ENCODE results near the gene MCFD2. TPM values are rescaled to one million over a fixed set of nuclear protein-coding genes. Genes with fewer than 3 reads are reported as not detected.

The MCFD2 gene
- total RNA-seq, 1 donor from 2014 or later, result 104 TPM

DNA sequence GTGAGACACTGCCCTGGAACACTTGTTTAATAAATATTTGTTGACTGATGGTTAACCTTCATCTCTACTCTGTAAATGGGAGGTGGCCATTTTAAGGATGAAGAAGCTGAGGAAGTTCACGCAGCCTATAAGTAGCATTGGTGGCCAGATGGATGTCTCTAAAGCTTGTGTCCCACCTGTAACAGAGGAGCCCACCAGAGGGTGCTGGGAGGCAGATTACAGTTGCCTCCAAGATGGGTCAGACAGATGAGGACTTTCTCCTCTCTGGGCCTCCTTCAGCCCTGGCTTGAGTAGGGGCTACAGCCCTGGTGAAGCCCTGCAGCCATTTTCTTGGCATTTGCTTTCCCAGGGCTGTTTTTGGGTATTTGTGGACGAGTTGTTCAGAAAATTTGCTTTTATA, 45.0 kb upstream of the MCFD2 start:
- DNase-seq, result no peak
- ATAC-seq, result no peak
- intact Hi-C loops (cut with DNase I), result no loop called here
- TF ChIP-seq, protein P1, sequence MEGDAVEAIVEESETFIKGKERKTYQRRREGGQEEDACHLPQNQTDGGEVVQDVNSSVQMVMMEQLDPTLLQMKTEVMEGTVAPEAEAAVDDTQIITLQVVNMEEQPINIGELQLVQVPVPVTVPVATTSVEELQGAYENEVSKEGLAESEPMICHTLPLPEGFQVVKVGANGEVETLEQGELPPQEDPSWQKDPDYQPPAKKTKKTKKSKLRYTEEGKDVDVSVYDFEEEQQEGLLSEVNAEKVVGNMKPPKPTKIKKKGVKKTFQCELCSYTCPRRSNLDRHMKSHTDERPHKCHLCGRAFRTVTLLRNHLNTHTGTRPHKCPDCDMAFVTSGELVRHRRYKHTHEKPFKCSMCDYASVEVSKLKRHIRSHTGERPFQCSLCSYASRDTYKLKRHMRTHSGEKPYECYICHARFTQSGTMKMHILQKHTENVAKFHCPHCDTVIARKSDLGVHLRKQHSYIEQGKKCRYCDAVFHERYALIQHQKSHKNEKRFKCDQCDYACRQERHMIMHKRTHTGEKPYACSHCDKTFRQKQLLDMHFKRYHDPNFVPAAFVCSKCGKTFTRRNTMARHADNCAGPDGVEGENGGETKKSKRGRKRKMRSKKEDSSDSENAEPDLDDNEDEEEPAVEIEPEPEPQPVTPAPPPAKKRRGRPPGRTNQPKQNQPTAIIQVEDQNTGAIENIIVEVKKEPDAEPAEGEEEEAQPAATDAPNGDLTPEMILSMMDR (IDR thresholded peaks at IDR 0.05), result no peak
- no peak overlapping the region for H3K27ac ChIP-seq
- no peaks in the 10 kb centered on the region for H3K27me3 ChIP-seq
- no peak overlapping the region for H3K4me3 ChIP-seq
- H3K36me3 ChIP-seq, result peaks cover 43% of the 10 kb centered on the region
- peaks cover 11% of the 10 kb centered on the region for H3K4me1 ChIP-seq
- H3K9me3 ChIP-seq, result no peaks in the 10 kb centered on the region

DNA sequence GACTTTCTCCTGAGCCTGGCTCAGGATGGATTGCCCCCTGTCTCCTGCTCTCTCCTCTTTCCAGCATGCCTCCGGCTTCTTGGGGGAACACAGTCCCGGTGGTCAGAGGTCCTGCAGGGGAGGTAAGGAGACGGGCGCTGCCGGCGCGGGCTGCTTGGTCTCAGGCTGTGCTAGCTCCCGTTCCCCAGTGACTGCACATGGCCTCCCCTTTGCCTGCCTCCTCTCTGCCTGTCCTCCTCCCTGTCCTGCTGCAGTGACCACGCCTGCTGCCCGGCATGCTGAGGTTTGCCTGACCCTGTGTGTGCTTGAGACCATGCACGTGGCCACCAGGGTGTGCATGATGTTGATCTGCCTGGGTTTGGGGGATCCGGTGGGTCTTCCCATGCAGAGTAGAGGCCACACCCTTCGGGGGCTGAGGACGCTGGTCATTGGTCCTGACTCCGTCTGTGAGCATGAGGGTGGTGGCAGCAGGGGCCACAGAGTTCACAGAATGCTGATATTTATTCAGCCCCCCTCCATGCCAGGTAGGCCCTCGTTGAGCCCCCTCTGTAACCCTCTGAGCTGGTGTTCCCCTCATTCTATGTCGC, 42.9 kb upstream of the MCFD2 start:
- Histone ChIP-seq H3K4me1 (peaks cover 8% of the 10 kb centered on the region), H3K27me3 (no peaks in the 10 kb centered on the region), H3K36me3 (peaks cover 50% of the 10 kb centered on the region), H3K27ac (no peak overlapping the region), H3K4me3 (no peak overlapping the region), H3K9me3 (no peaks in the 10 kb centered on the region)
- no peak for DNase-seq
- TF ChIP-seq, protein P1 (IDR thresholded peaks at IDR 0.05), result no peak
- no peak for ATAC-seq
- intact Hi-C loops (cut with DNase I), result no loop called here

DNA sequence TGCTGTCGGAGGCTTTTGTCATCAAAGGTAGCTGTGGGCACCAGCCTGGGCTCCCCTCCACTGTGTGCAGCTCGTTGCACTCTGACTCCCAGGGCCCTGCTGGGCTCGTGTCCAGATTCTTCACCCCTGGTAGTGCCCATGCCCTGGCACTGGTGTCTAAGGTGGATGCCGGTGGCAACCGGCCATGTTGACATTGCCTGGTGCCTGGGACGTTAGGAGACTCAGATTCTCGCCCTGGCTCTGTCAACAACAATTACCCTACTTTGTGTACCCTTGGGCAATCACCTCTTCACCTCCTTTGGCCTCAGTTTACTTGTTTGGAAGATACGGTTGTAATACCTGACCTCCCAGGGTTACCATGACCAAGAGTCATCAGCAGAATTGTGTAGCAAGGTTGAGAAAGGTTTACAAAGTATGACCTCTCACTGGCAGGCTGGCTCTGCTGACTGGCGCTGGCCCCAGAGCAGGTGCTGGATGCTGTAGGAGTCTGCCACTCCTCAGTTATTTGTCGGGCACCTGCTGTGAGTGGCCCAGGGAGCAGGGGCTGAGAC, 41.5 kb upstream of the MCFD2 start:
- Histone ChIP-seq H3K27me3 (no peaks in the 10 kb centered on the region), H3K27ac (no peak overlapping the region), H3K36me3 (peaks cover 64% of the 10 kb centered on the region), H3K9me3 (no peaks in the 10 kb centered on the region), H3K4me3 (no peak overlapping the region), H3K4me1 (peaks cover 8% of the 10 kb centered on the region)
- TF ChIP-seq, protein P1 (IDR thresholded peaks at IDR 0.05), result no peak
- intact Hi-C loops (cut with DNase I), result no loop called here
- ATAC-seq (no peak), DNase-seq (no peak)

DNA sequence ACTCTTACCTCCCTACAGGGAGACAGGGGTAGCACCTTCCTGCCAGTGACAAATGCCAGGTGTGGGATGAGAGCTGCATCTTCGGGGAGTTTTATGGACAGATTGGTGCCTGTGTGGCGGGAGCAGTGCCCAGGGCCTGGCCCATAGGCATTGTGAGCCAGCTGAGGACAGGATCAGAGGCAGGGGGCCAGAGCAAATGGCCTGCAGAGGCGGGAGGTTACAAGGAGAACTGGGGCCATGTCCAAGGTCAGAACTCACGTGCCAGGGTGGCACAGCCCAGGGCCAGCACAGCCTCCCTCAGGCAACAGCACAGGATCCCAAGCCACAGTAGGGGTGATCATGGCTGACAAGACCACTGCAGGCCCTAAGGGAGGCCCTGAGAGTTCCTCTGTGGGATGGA, 40.2 kb upstream of the MCFD2 start:
- ATAC-seq, result no peak
- H3K4me3 ChIP-seq, result no peak overlapping the region
- intact Hi-C loops (cut with DNase I), result no loop called here
- H3K27me3 ChIP-seq, result no peaks in the 10 kb centered on the region
- no peak for DNase-seq
- peak overlapping the region; percentile 58 for H3K27ac ChIP-seq
- TF ChIP-seq, protein P1 (IDR thresholded peaks at IDR 0.05), result no peak
- no peaks in the 10 kb centered on the region for H3K9me3 ChIP-seq
- H3K4me1 ChIP-seq, result peaks cover 8% of the 10 kb centered on the region
- H3K36me3 ChIP-seq, result peaks cover 77% of the 10 kb centered on the region

DNA sequence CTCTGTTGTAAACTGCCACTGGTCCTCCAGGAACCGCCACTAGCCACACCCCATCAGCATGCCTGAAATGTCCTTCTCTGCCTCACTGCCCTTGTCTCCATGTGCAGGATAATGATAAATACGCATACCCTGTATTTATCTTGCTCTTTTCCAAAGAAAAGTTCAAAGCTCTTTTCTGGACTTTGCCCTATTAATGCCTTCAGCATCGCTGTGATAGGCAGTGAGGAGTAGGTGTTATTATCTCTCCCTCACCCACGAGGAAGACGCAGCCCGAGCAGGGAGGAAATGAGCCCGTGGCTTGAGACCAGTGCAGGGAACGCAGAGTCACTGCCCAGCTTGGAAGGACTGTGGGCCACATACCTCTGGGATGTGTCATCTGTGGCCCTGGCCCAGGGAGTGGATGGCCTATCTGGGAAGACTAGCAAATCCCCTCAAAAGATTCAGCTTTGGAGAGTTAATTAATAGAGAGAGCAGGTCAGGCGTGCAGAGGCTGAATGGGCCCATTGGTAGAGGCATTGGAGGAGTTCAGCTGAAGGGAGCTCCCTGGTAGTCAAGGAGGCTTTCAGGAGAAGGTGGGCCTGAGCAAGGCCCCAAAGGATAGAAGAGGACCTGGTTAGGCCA, 39.5 kb upstream of the MCFD2 start:
- Histone ChIP-seq H3K4me1 (peaks cover 9% of the 10 kb centered on the region), H3K9me3 (no peaks in the 10 kb centered on the region), H3K36me3 (peaks cover 75% of the 10 kb centered on the region), H3K4me3 (no peak overlapping the region), H3K27ac (peak overlapping the region; percentile 58), H3K27me3 (no peaks in the 10 kb centered on the region)
- TF ChIP-seq, protein P1 (IDR thresholded peaks at IDR 0.05), result no peak
- no peak for DNase-seq
- intact Hi-C loops (cut with DNase I), result no loop called here
- ATAC-seq, result peak; percentile 83

Measured in upper lobe of right lung (tissue), 1 donor.